ENCODE results near the gene NHERF1. TPM values are rescaled to one million over a fixed set of nuclear protein-coding genes. Genes with fewer than 3 reads are reported as not detected.

Gene NHERF1
- total and polyA plus RNA-seq, 2 experiments from 2014 or later = 78.2 to 111 TPM

DNA sequence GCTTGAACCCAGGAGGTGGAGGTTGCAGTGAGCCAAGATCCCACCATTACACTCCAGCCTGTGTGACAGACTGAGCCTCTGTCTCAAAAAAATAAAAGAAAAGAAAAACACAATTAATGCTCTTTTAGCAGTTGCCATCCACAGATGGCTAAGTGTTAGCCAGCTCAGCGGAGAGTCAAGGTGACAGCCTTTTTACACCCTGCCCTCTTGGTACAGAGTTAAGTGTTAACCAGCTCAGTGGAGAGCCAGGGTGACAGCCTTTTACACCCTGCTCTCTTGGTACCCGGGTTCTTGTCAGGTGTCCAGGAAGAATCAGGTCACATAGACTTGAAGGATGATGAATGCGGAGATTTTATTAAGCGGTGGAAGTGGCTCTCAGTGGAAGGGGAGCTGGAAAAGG is 27.9 kb upstream of the NHERF1 start:
- Histone ChIP-seq H3K36me3 (no peaks in the 10 kb centered on the region), H3K4me3 (no peak overlapping the region), H3K4me1 (ENCODE audit: low read depth) (no peaks in the 10 kb centered on the region), H3K27me3 (peaks cover 5% of the 10 kb centered on the region), H3K27ac (no peak overlapping the region), H3K9me3 (ENCODE audit: low read depth) (no peaks in the 10 kb centered on the region)
- DNase-seq (ENCODE audit: low read depth in 1 of 2, low spot score in 1 of 2) = no peak
- TF ChIP-seq, protein P1, sequence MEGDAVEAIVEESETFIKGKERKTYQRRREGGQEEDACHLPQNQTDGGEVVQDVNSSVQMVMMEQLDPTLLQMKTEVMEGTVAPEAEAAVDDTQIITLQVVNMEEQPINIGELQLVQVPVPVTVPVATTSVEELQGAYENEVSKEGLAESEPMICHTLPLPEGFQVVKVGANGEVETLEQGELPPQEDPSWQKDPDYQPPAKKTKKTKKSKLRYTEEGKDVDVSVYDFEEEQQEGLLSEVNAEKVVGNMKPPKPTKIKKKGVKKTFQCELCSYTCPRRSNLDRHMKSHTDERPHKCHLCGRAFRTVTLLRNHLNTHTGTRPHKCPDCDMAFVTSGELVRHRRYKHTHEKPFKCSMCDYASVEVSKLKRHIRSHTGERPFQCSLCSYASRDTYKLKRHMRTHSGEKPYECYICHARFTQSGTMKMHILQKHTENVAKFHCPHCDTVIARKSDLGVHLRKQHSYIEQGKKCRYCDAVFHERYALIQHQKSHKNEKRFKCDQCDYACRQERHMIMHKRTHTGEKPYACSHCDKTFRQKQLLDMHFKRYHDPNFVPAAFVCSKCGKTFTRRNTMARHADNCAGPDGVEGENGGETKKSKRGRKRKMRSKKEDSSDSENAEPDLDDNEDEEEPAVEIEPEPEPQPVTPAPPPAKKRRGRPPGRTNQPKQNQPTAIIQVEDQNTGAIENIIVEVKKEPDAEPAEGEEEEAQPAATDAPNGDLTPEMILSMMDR (IDR thresholded peaks at IDR 0.05; ENCODE audit: low read depth, low read length) = no peak

GRCh38 chr17:74722782-74723181 is 25.6 kb upstream of the NHERF1 start:
- H3K27ac ChIP-seq = no peak overlapping the region
- no peak overlapping the region for H3K4me3 ChIP-seq
- DNase-seq (ENCODE audit: low read depth in 1 of 2, low spot score in 1 of 2) = no peak
- TF ChIP-seq, protein P1 (IDR thresholded peaks at IDR 0.05; ENCODE audit: low read depth, low read length) = no peak
- H3K36me3 ChIP-seq = no peaks in the 10 kb centered on the region
- H3K4me1 ChIP-seq (ENCODE audit: low read depth) = no peaks in the 10 kb centered on the region
- H3K9me3 ChIP-seq (ENCODE audit: low read depth) = no peaks in the 10 kb centered on the region
- peaks cover 5% of the 10 kb centered on the region for H3K27me3 ChIP-seq

- TF ChIP-seq, protein P1 (IDR thresholded peaks at IDR 0.05; ENCODE audit: low read depth, low read length) = no peak
- DNase-seq (ENCODE audit: low read depth in 1 of 2, low spot score in 1 of 2) = no peak
Measured at GRCh38 chr17:74723891-74724290, 24.5 kb upstream of the NHERF1 start.

GRCh38 chr17:74725111-74725510 is 23.3 kb upstream of the NHERF1 start:
- no peak overlapping the region for H3K27ac ChIP-seq
- DNase-seq (ENCODE audit: low read depth in 1 of 2, low spot score in 1 of 2) = no peak
- no peaks in the 10 kb centered on the region for H3K4me1 ChIP-seq (ENCODE audit: low read depth)
- no peak overlapping the region for H3K4me3 ChIP-seq
- peaks cover 2% of the 10 kb centered on the region for H3K27me3 ChIP-seq
- no peaks in the 10 kb centered on the region for H3K36me3 ChIP-seq
- no peaks in the 10 kb centered on the region for H3K9me3 ChIP-seq (ENCODE audit: low read depth)
- TF ChIP-seq, protein P1 (IDR thresholded peaks at IDR 0.05; ENCODE audit: low read depth, low read length) = no peak

More at GRCh38 chr17:74723891-74724290, 24.5 kb upstream of the NHERF1 start:
- Histone ChIP-seq H3K27me3 (peaks cover 5% of the 10 kb centered on the region), H3K4me1 (ENCODE audit: low read depth) (no peaks in the 10 kb centered on the region), H3K4me3 (no peak overlapping the region), H3K36me3 (no peaks in the 10 kb centered on the region), H3K27ac (no peak overlapping the region), H3K9me3 (ENCODE audit: low read depth) (no peaks in the 10 kb centered on the region)

- Histone ChIP-seq H3K36me3 (no peaks in the 10 kb centered on the region), H3K9me3 (ENCODE audit: low read depth) (no peaks in the 10 kb centered on the region), H3K27ac (no peak overlapping the region), H3K27me3 (no peaks in the 10 kb centered on the region), H3K4me1 (ENCODE audit: low read depth) (no peaks in the 10 kb centered on the region), H3K4me3 (no peak overlapping the region)
- DNase-seq (ENCODE audit: low read depth in 1 of 2, low spot score in 1 of 2) = no peak
- TF ChIP-seq, protein P1 (IDR thresholded peaks at IDR 0.05; ENCODE audit: low read depth, low read length) = no peak
Measured at GRCh38 chr17:74728033-74728701, 20.3 kb upstream of the NHERF1 start.

Measured in cardiac muscle cell (in vitro differentiated cells and primary cell).